Activated naive CD4-positive, alpha-beta T cell treated with anti-CD3 and anti-CD28 coated beads for 36 hours (primary cell): ENCODE data around the gene AOC3. TPM values are rescaled to one million over a fixed set of nuclear protein-coding genes. Genes with fewer than 3 reads are reported as not detected.
"Not testable (repeated sequence)": the region's sequence is repeated elsewhere in the genome, so short reads cannot be mapped to it uniquely, and the experiment has no call there.

Experiments
- CTCF ChIA-PET: fragments of 350-600 bp; sonication (Branson Sonifier 250); formaldehyde crosslinking; loops from one replicate; lab custom pipeline; 2021; ENCODE audit warnings: antibody characterized with exemption; lab: Charles Lee
- DNase-seq: peaks from one replicate; pipeline ENCODE4 v3.0.0-alpha.2; 2020
- H3K27ac Mint-ChIP-seq: one replicate; pipeline ENCODE4 v1.8.0; 2021; ENCODE audit warnings: mild to moderate bottlenecking, mixed read lengths
- H3K27me3 Mint-ChIP-seq: one replicate; pipeline ENCODE4 v1.8.0; 2021; ENCODE audit warnings: low read depth, mixed read lengths
- H3K36me3 Mint-ChIP-seq: one replicate; pipeline ENCODE4 v1.8.0; 2021; ENCODE audit warnings: low read depth, mixed read lengths
- H3K4me1 Mint-ChIP-seq: one replicate; pipeline ENCODE4 v1.8.0; 2021; ENCODE audit warnings: low read depth, mixed read lengths
- H3K4me3 Mint-ChIP-seq: one replicate; pipeline ENCODE4 v1.8.0; 2021; ENCODE audit warnings: mild to moderate bottlenecking, moderate library complexity, mixed read lengths
- H3K9me3 Mint-ChIP-seq: one replicate; pipeline ENCODE4 v1.8.0; 2021; ENCODE audit warnings: mixed read lengths
- intact Hi-C: fragments of 100-400 bp; cut with micrococcal nuclease; formaldehyde crosslinking; loops from one replicate; pipeline ENCODE4 v1.15.1; 2023
- total RNA-seq, 2 experiments: library from RNA; stranded (reverse); gene quantifications; one replicate each; pipeline ENCODE4 v1.2.3, GENCODE V29; 2021

Gene AOC3
- total RNA-seq, 2 experiments from 2014 or later: 1.4 to 2.6 TPM

- CTCF ChIA-PET: interaction anchor here (0.6 kb wide), 1 partner anchor 133 kb away, joined by 3 read pairs; no protein-coding TSS in a partner anchor
- Mint-ChIP-seq H3K36me3 (no peaks in the 10 kb centered on the region), H3K4me1 (no peaks in the 10 kb centered on the region), H3K27me3 (peaks cover 3% of the 10 kb centered on the region), H3K4me3 (no peak overlapping the region), H3K27ac (no peak overlapping the region), H3K9me3 (no peaks in the 10 kb centered on the region)
- intact Hi-C loops: no loop called here
- no peak for DNase-seq
Observed at GRCh38 chr17:42891539-42892152, 40.6 kb downstream of the AOC3 start.

- no peak for DNase-seq
- CTCF ChIA-PET: no interaction called here
- H3K27ac Mint-ChIP-seq: no peak overlapping the region
- H3K27me3 Mint-ChIP-seq: peaks cover 3% of the 10 kb centered on the region
- no peaks in the 10 kb centered on the region for H3K36me3 Mint-ChIP-seq
- H3K4me3 Mint-ChIP-seq: no peak overlapping the region
- H3K4me1 Mint-ChIP-seq: no peaks in the 10 kb centered on the region
- intact Hi-C loops: no loop called here
- no peaks in the 10 kb centered on the region for H3K9me3 Mint-ChIP-seq
Observed at GRCh38 chr17:42893359-42893758, 42.4 kb downstream of the AOC3 start.

- intact Hi-C loops: no loop called here
- Mint-ChIP-seq H3K36me3 (no peaks in the 10 kb centered on the region), H3K27me3 (peaks cover 3% of the 10 kb centered on the region), H3K27ac (no peak overlapping the region), H3K4me3 (no peak overlapping the region), H3K4me1 (no peaks in the 10 kb centered on the region), H3K9me3 (no peaks in the 10 kb centered on the region)
- CTCF ChIA-PET: no interaction called here
- DNase-seq: no peak
Observed at GRCh38 chr17:42894283-42895184, 43.5 kb downstream of the AOC3 start.

- H3K36me3 Mint-ChIP-seq: no peaks in the 10 kb centered on the region
Observed at GRCh38 chr17:42895185-42895555, 44.2 kb downstream of the AOC3 start.

GRCh38 chr17:42898147-42898811 lies 47.3 kb downstream of the AOC3 start:
- no peaks in the 10 kb centered on the region for H3K9me3 Mint-ChIP-seq
- H3K36me3 Mint-ChIP-seq: no peaks in the 10 kb centered on the region
- intact Hi-C loops: no loop called here
- no peak overlapping the region for H3K27ac Mint-ChIP-seq
- DNase-seq: no peak
- H3K4me1 Mint-ChIP-seq: no peaks in the 10 kb centered on the region
- CTCF ChIA-PET: no interaction called here
- H3K4me3 Mint-ChIP-seq: no peak overlapping the region
- H3K27me3 Mint-ChIP-seq: peaks cover 5% of the 10 kb centered on the region

More at GRCh38 chr17:42895185-42895555, 44.2 kb downstream of the AOC3 start:
- H3K4me1 Mint-ChIP-seq: no peaks in the 10 kb centered on the region
- H3K9me3 Mint-ChIP-seq: no peaks in the 10 kb centered on the region
- intact Hi-C loops: no loop called here
- no peak overlapping the region for H3K4me3 Mint-ChIP-seq
- peaks cover 3% of the 10 kb centered on the region for H3K27me3 Mint-ChIP-seq
- CTCF ChIA-PET: interaction anchor here (0.7 kb wide), 1 partner anchor 186 kb away, joined by 3 read pairs; no protein-coding TSS in a partner anchor
- H3K27ac Mint-ChIP-seq: no peak overlapping the region
- DNase-seq: no peak

GRCh38 chr17:42899981-42900380 lies 49.0 kb downstream of the AOC3 start:
- H3K27me3 Mint-ChIP-seq, intact Hi-C loops, H3K4me1 Mint-ChIP-seq, H3K4me3 Mint-ChIP-seq, DNase-seq, H3K9me3 Mint-ChIP-seq, H3K27ac Mint-ChIP-seq, CTCF ChIA-PET, H3K36me3 Mint-ChIP-seq: not testable (repeated sequence)

GRCh38 chr17:42900460-42901331 lies 49.7 kb downstream of the AOC3 start, which contains the start of gene G6PC1:
Gene G6PC1 (plus strand): TSS chr17:42900799. CDS start chr17:42900877, 78 bp downstream.
- H3K36me3 Mint-ChIP-seq: no peaks in the 10 kb centered on the region
- no peaks in the 10 kb centered on the region for H3K4me1 Mint-ChIP-seq
- H3K4me3 Mint-ChIP-seq: no peak within 1 kb of the TSS
- CTCF ChIA-PET: no interaction called here
- peaks cover 2% of the 10 kb centered on the region for H3K27me3 Mint-ChIP-seq
- no peaks in the 10 kb centered on the region for H3K9me3 Mint-ChIP-seq
- no peak within 1 kb of the TSS for H3K27ac Mint-ChIP-seq
- DNase-seq: no peak
- intact Hi-C loops: no loop called here

- intact Hi-C loops: no loop called here
- Mint-ChIP-seq H3K9me3 (no peaks in the 10 kb centered on the region), H3K4me3 (no peak overlapping the region), H3K4me1 (no peaks in the 10 kb centered on the region), H3K36me3 (no peaks in the 10 kb centered on the region), H3K27me3 (peaks cover 2% of the 10 kb centered on the region), H3K27ac (no peak overlapping the region)
- CTCF ChIA-PET: interaction anchor here (0.7 kb wide), 1 partner anchor 230 kb away, joined by 4 read pairs; no protein-coding TSS in a partner anchor
- no peak for DNase-seq
Observed at GRCh38 chr17:42901535-42902229, 50.7 kb downstream of the AOC3 start.

- H3K27me3 Mint-ChIP-seq: peaks cover 2% of the 10 kb centered on the region
- H3K36me3 Mint-ChIP-seq: no peaks in the 10 kb centered on the region
- intact Hi-C loops: no loop called here
- H3K4me3 Mint-ChIP-seq: no peak overlapping the region
- no peak for DNase-seq
- H3K9me3 Mint-ChIP-seq: no peaks in the 10 kb centered on the region
- no peaks in the 10 kb centered on the region for H3K4me1 Mint-ChIP-seq
- H3K27ac Mint-ChIP-seq: no peak overlapping the region
- CTCF ChIA-PET: no interaction called here
Observed at GRCh38 chr17:42904110-42904469, 53.1 kb downstream of the AOC3 start.

- Mint-ChIP-seq H3K27ac (no peak overlapping the region), H3K36me3 (no peaks in the 10 kb centered on the region), H3K4me3 (no peak overlapping the region), H3K9me3 (no peaks in the 10 kb centered on the region), H3K4me1 (no peaks in the 10 kb centered on the region), H3K27me3 (no peaks in the 10 kb centered on the region)
- DNase-seq: no peak
- intact Hi-C loops: no loop called here
- CTCF ChIA-PET: no interaction called here
Observed at GRCh38 chr17:42906772-42907446, 55.9 kb downstream of the AOC3 start.
